Measurements from ENCODE around the gene ZBTB5.
"Not testable (repeated sequence)": the region's sequence is repeated elsewhere in the genome, so short reads cannot be mapped to it uniquely, and the experiment has no call there.

GRCh38 chr9:37477987-37478619, 12.9 kb upstream of the ZBTB5 start:
- TF ChIP-seq ATF3 (IDR thresholded peaks at IDR 0.05); TAF1 (conservative IDR thresholded peaks at IDR 0.05): not testable (repeated sequence)

Data from liver (tissue), 1 donor.